T47D (cell line): ENCODE results near the gene CTPS1.
A peak's percentile ranks its signal among the peaks of the same experiment; 100 is the strongest.

Source experiments
- DNase-seq, 2 experiments: peaks; one replicate each; pipeline versions ENCODE4 v3.0.0 to v3.0.0-alpha.2; 2011 to 2012; ENCODE audit warnings: low read depth in 1 of 2, low spot score in 1 of 2
- JUND ChIP-seq: IDR thresholded peaks from 2 replicates; pipeline ENCODE4 v1.6.1; 2012; ENCODE audit warnings: low read depth
- in situ Hi-C: cut with HindIII; loops from 2 replicates; pipeline ENCODE4 v1.10.0; 2016; ENCODE audit warnings: low sequenced_read_pairs, low pct_unique_long_range_greater_than_20kb

The CTPS1 gene

GRCh38 chr1:41044187-41044586 lies 64.7 kb downstream of the CTPS1 start:
- DNase-seq, result no peak
- no peak for TF ChIP-seq JUND
- in situ Hi-C loops, result no loop called here

GRCh38 chr1:41045740-41046139 lies 66.2 kb downstream of the CTPS1 start:
- 0 out of 2 replicates have a peak, but pooled peaks have one; percentile 27 for TF ChIP-seq JUND
- peak; percentile 33 to 95 for DNase-seq
- in situ Hi-C loops, result no loop called here

GRCh38 chr1:41046347-41046775 lies 66.9 kb downstream of the CTPS1 start:
- no peak for TF ChIP-seq JUND
- peak; percentile 16 to 91 for DNase-seq
- in situ Hi-C loops, result no loop called here

- in situ Hi-C loops, result no loop called here
- TF ChIP-seq JUND, result no peak
- DNase-seq, result no peak
These were observed 69.0 kb downstream of the CTPS1 start for GRCh38 chr1:41048540-41048939.

GRCh38 chr1:41051022-41051421 lies 71.5 kb downstream of the CTPS1 start:
- TF ChIP-seq JUND, result no peak
- DNase-seq, result no peak
- in situ Hi-C loops, result no loop called here

- TF ChIP-seq JUND, result no peak
- no peak for DNase-seq
- in situ Hi-C loops, result no loop called here
These were observed 73.8 kb downstream of the CTPS1 start for GRCh38 chr1:41053316-41053715.

GRCh38 chr1:41056907-41057306 lies 77.4 kb downstream of the CTPS1 start:
- in situ Hi-C loops, result no loop called here
- DNase-seq, result no peak
- TF ChIP-seq JUND, result no peak
